ENCODE data around the gene SPATA25. TPM values are rescaled to one million over a fixed set of nuclear protein-coding genes. Genes with fewer than 3 reads are reported as not detected.

The SPATA25 gene
- total and polyA plus RNA-seq, 5 experiments from 2014 or later = 0.24 to 4.8 (median 2.3) TPM; not detected in 1

DNA sequence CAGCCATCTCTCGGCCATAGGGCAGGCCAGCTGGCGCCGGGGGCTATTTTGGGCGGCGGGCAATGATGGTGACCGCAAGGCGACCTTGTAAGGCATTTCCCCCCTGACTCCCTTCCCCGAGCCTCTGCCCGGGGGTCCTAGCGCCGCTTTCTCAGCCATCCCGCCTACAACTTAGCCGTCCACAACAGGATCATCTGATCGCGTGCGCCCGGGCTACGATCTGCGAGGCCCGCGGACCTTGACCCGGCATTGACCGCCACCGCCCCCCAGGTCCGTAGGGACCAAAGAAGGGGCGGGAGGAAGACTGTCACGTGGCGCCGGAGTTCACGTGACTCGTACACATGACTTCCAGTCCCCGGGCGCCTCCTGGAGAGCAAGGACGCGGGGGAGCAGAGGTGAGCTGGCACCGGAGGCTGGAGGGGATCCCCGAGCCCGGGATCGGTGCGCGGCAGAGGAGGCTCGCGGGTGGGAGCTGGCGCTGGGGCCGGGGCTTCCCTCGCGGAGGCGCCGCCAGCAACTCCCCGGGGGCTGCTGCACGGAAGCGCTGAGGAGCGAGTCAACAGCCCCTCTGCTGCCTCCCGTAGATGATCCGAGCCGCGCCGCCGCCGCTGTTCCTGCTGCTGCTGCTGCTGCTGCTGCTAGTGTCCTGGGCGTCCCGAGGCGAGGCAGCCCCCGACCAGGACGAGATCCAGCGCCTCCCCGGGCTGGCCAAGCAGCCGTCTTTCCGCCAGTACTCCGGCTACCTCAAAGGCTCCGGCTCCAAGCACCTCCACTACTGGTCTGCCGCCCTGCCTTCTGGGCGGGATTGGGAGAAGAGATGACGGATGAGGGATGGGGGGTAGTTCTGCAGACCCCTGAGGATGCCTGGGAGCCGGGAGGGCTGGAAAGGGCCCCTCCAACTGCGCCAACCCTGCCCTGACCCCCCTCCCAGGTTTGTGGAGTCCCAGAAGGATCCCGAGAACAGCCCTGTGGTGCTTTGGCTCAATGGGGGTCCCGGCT, 3.9 kb upstream of the SPATA25 start, which contains the start of the genes CTSA and NEURL2:
CTSA (plus strand) TSS at position 351 of the 999 bp plus-strand sequence; CDS start at position 585, 234 bp downstream.
NEURL2 (minus strand) TSS at position 224 of the 999 bp plus-strand sequence; CDS start at position 7, 217 bp downstream.
- POLR2A ChIA-PET = interaction anchor here (0.6 to 7.4 kb wide), 12 partner anchors 8 to 527 kb away, joined by 3 to 120 read pairs (median 6); partner anchors contain the start of genes ACOT8, PCIF1, SNX21 and ZNF335
- H3K27ac Mint-ChIP-seq = peak within 1 kb of the TSS; percentile 88 to 96 (median 94)
- peak within 1 kb of the TSS; percentile 92 to 96 (median 94) for H3K4me3 Mint-ChIP-seq
- peak; percentile 72 to 92 (median 82) for DNase-seq
- ATAC-seq = peak; percentile 80 to 86
- no peaks in the 10 kb centered on the region for H3K9me3 Mint-ChIP-seq
- H3K4me1 Mint-ChIP-seq = peaks cover 15 to 50% (median 43%) of the 10 kb centered on the region in 4 donors
- peaks cover 0 to 22% (median 2%) of the 10 kb centered on the region in 3 donors for H3K36me3 Mint-ChIP-seq
- H3K27me3 Mint-ChIP-seq = no peaks in the 10 kb centered on the region

DNA sequence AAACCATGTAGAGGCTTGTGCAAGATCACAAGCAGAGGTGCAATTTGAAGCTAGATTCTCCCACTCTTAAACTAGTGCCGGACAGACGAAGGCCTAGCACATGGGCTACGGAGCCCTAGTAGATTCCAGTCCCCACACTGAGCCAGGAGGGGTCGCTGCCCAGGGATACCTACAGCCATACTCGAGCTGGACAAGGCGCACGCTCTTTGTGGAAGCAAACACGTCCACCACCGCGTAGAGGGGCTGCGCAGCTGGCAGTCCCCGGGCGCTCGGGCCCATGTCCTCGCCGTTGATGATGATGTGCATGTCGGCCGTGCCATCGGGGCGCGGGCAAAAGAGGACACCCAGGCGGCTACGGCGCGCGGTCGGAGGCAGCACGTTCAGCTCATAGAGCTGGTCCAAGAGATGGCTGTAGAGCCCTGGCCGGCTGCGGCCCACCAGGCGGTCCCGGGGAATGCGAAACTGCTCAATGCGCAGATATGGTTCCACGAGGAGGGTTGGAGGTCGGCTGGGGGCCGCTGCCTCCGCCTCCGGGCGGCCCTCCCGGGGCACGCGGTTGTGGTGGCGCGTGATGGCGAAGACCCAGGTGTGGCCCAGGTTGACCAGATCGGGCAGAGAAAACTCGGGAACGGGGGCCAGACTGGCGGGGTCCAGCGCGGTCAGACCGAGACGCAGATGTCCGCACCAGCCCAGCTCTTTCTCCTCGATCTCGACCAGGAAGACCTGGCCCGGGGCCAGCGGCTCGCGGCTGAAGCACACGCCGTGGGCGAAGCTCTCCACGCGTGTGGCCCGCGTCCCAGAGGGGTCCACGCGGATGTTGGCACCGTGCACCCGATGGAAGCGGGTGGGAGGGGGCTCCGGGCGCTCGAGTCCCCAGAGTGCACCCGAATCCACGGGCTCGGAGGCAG, 2.9 kb upstream of the SPATA25 start:
- H3K27me3 Mint-ChIP-seq = no peaks in the 10 kb centered on the region

DNA sequence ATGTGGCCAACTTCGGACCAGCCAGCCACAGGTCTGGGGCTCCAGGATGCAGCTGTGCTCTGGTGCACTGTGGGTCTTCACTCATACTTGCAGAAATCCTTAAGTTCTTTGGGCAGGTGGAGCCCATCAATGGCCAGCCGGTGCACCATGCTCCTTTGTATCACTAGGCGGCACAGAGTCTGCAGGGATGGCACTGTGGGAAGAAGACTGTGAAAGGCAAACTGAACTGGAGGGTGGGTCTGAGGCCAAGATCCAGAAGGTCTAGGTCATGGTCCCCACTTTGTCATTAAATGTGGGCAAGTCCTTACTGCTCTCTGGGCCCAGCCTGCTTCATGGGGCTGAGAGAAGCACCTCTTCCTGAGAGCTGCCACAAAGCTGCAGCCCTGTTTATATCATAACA, 1.3 kb upstream of the SPATA25 start:
- Mint-ChIP-seq H3K4me3 (peak overlapping the region in 2 of 10 donors; percentile 37 to 60), H3K27ac (peak overlapping the region in 5 of 10 donors; percentile 5 to 80 (median 60))
- POLR2A ChIA-PET = interaction anchor here (1.2 to 7.4 kb wide), 4 partner anchors 12 to 47 kb away, joined by 3 to 120 read pairs (median 20); partner anchors contain the start of genes ACOT8, PCIF1 and ZSWIM3

More for the DNA sequence above, 2.9 kb upstream of the SPATA25 start:
- POLR2A ChIA-PET = interaction anchor here (0.5 to 7.4 kb wide), 19 partner anchors 9 to 526 kb away, joined by 3 to 120 read pairs (median 5); partner anchors contain the start of genes ACOT8, PCIF1, SNX21 and ZNF335
- Mint-ChIP-seq H3K4me1 (peaks cover 16 to 50% (median 45%) of the 10 kb centered on the region in 4 donors), H3K4me3 (peak overlapping the region; percentile 92 to 96 (median 94)), H3K27ac (peak overlapping the region; percentile 84 to 96 (median 90)), H3K36me3 (peaks cover 0 to 21% (median 2%) of the 10 kb centered on the region in 3 donors), H3K9me3 (no peaks in the 10 kb centered on the region)
- peak; percentile 21 to 78 (median 43) for DNase-seq
- peak; percentile 54 to 56 for ATAC-seq

DNA sequence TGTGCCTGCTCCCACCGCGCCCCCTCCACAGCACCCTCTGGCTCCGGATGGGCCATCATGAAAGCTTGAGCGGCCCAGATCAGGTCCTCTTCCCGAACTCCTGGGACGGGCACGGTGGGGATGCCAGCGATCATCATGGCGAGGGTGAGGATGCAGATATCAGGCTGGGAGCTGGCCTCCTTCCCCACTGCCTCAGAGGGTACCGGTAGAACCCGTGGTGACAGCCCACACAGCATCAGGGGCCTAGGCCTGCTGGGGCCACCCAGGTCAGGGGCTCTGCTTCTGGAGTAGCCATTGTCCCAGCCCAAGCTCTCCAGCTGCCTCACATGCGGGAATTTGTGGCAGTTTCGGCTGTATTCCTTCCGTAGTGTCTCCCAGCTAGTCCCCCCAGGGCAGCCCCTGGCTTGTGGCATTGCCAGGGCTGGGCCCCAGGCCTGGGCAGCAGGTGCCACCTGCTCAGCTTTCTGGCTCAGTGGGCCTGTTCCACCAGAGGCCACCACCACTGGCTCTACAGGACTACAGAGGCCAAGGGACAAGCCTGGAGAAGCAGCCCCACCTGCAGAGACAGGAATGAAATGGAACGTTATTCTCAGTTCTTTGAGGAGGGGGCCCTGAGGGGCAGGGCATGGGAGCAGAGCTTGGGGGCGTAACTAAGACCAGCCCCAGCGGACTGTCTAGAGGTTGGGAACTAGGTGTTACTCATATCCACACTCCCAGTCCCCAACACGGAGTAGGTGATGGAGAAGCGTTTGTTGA, 654 bp downstream of the SPATA25 start:
- no peak for DNase-seq
- H3K27ac Mint-ChIP-seq = peak overlapping the region in 3 of 10 donors; percentile 13 to 41 (median 38)
- no peak for ATAC-seq
- peaks cover 16 to 56% (median 51%) of the 10 kb centered on the region in 4 donors for H3K4me1 Mint-ChIP-seq
- H3K27me3 Mint-ChIP-seq = no peaks in the 10 kb centered on the region
- peaks cover 0 to 30% (median 0%) of the 10 kb centered on the region in 3 donors for H3K36me3 Mint-ChIP-seq
- POLR2A ChIA-PET = interaction anchor here (0.9 to 1.2 kb wide), 1 partner anchor 48 kb away, joined by 3 to 4 read pairs; no protein-coding TSS in a partner anchor
- no peaks in the 10 kb centered on the region for H3K9me3 Mint-ChIP-seq
- H3K4me3 Mint-ChIP-seq = no peak overlapping the region

More for the DNA sequence above, 1.3 kb upstream of the SPATA25 start:
- DNase-seq = no peak
- Mint-ChIP-seq H3K9me3 (no peaks in the 10 kb centered on the region), H3K4me1 (peaks cover 22 to 52% (median 49%) of the 10 kb centered on the region in 4 donors), H3K36me3 (peaks cover 0 to 20% (median 2%) of the 10 kb centered on the region in 3 donors), H3K27me3 (no peaks in the 10 kb centered on the region)
- ATAC-seq = no peak

DNA sequence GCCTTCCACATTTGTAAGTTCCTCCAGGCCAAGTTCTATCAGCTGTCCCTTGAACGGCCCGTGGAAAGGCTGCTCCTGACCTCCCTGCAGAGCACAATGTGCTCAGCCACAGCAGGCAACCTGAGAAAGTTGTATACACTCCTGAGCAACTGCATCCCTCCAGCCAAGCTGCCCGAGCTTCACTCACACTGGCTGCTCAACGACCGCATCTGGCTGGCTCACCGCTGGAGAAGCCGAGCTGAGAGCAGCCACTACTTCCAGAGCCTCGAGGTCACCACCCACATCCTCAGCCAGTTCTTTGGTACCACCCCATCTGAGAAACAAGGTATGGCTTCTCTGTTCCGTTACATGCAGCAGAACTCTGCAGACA, 4.3 kb downstream of the SPATA25 start:
- H3K4me3 Mint-ChIP-seq = peak overlapping the region in 9 of 10 donors; percentile 12 to 78 (median 38)
- H3K27ac Mint-ChIP-seq = peak overlapping the region in 7 of 10 donors; percentile 40 to 90 (median 70)
- H3K36me3 Mint-ChIP-seq = peaks cover 0 to 29% (median 0%) of the 10 kb centered on the region in 3 donors
- POLR2A ChIA-PET = interaction anchor here (1.1 to 5.0 kb wide), 3 partner anchors 10 to 51 kb away, joined by 3 to 56 read pairs (median 34); partner anchors contain the start of genes ACOT8, PCIF1 and ZSWIM3
- ATAC-seq (no peak), DNase-seq (no peak)
- no peaks in the 10 kb centered on the region for H3K9me3 Mint-ChIP-seq
- H3K27me3 Mint-ChIP-seq = no peaks in the 10 kb centered on the region
- peaks cover 22 to 49% (median 46%) of the 10 kb centered on the region in 4 donors for H3K4me1 Mint-ChIP-seq

DNA sequence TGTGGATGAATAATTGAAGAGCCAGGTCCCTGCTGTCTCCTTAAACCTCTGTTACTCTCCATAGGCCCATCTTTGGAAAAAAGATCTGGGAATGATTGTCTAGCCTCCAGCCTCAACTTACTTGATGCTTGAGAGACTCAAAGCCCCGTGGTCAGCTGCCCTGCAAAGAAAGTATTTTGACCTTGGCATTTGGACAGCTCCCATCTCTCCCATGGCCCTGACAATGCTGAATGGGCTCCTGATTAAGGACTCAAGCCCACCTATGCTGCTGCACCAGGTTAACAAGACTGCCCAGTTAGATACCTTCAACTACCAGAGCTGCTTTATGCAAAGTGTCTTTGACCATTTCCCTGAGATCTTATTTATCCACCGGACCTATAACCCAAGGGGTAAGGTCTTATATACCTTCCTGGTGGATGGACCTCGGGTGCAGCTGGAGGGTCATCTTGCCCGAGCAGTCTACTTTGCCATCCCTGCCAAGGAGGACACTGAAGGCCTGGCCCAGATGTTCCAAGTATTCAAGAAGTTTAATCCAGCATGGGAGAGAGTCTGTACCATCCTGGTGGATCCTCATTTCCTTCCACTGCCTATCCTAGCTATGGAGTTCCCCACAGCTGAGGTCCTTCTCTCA, 4.8 kb downstream of the SPATA25 start:
- Mint-ChIP-seq H3K9me3 (no peaks in the 10 kb centered on the region), H3K4me1 (peaks cover 22 to 48% (median 44%) of the 10 kb centered on the region in 4 donors), H3K4me3 (peak overlapping the region; percentile 26 to 91 (median 77)), H3K27me3 (no peaks in the 10 kb centered on the region), H3K36me3 (peaks cover 0 to 29% (median 0%) of the 10 kb centered on the region in 3 donors), H3K27ac (peak overlapping the region; percentile 20 to 90 (median 76))
- POLR2A ChIA-PET = interaction anchor here (1.1 to 5.0 kb wide), 9 partner anchors 8 to 90 kb away, joined by 3 to 56 read pairs (median 8); partner anchors contain the start of genes ACOT8, CTSA, NEURL2 and PCIF1
- DNase-seq (no peak), ATAC-seq (no peak)

DNA sequence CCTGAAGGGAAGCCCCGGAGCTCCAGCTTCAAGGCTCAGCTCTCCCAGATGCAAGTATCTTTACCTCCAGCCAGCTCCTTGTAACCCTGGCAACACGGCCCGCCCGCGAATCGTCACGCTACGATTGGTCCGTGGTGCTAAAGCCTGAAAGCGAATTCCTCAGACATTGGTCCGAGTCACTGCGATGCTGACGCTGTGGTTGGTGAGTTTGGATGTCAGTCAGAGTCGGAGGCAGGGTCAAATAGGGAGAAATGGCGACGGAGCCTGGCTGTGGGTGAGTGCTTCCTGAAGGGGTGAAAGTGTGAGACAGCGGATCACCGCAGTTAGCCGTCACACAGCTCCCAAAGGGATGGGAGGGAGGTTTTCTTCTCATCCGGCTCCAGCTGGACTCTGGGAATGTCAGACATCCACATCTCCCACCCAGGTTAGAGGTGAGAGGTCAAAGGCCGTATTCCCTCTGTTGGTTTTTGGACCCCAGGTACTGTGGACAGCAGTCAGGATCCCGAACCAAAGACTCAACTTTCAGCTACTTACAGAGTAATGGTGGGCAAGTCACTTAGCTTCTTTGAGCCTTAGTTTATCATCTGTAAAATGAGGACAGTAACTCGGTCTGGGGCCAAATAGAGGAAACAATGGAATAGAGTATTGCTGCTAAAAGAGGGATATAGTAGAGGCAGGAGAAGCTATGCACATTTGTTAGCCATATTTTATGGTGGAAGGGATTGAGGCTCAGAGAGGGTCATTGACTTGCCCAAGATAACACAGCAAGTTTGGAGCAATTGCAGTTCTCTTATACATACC, 6.2 kb downstream of the SPATA25 start, which contains the start of gene ZSWIM1:
ZSWIM1 (plus strand) TSS at position 240 of the 801 bp plus-strand sequence. CDS start 1,366 bp downstream, outside the sequence.
- Mint-ChIP-seq H3K9me3 (no peaks in the 10 kb centered on the region), H3K27ac (peak within 1 kb of the TSS; percentile 86 to 98 (median 96)), H3K4me3 (peak within 1 kb of the TSS; percentile 87 to 96 (median 91)), H3K36me3 (peaks cover 0 to 31% (median 0%) of the 10 kb centered on the region in 3 donors), H3K27me3 (no peaks in the 10 kb centered on the region), H3K4me1 (peaks cover 20 to 45% (median 39%) of the 10 kb centered on the region in 4 donors)
- DNase-seq (peak; percentile 91 to 99 (median 98)), ATAC-seq (peak; percentile 99 to 100)
- POLR2A ChIA-PET = interaction anchor here (0.7 to 5.0 kb wide), 14 partner anchors 10 to 91 kb away, joined by 3 to 56 read pairs (median 5); partner anchors contain the start of genes ACOT8, CTSA, DNTTIP1 and NEURL2

DNA sequence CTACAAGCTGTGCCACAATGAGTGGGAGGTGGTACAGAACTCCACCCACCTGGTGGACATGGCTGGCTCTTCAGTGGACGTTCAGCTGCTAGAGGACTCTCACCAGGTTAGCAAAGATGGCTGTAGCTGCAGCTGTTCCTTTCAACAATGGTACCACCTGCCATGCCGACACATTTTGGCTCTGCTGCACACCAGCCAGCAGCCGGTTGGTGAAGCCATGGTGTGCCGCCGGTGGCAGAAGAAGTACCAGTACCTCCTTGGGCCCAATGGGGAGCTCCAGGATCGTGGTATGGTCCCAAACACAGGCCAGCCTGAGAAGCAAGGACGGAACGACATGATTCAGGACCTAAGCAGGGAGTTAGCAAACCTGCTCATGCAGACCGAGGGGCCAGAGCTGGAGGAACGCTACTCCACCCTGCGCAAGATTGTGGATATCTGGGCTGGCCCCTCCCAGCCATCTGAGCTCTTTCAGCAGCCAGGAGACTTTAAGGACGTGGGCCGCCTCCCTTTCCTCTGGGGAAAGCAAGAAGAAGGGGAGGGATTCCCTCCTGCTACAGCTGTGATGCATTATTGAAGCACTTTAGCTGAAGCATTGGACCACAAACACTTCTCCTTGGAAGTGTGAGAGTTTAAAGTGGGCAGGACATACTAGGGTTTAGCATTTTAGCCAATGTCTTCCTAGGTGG, 9.2 kb downstream of the SPATA25 start:
- no peak overlapping the region for H3K27ac Mint-ChIP-seq
- no peaks in the 10 kb centered on the region for H3K9me3 Mint-ChIP-seq
- no peak overlapping the region for H3K4me3 Mint-ChIP-seq
- H3K36me3 Mint-ChIP-seq = peaks cover 0 to 12% (median 0%) of the 10 kb centered on the region in 3 donors
- peaks cover 13 to 27% (median 25%) of the 10 kb centered on the region in 4 donors for H3K4me1 Mint-ChIP-seq
- no peak for DNase-seq
- no peaks in the 10 kb centered on the region for H3K27me3 Mint-ChIP-seq
- no peak for ATAC-seq
- POLR2A ChIA-PET = interaction anchor here (0.9 to 1.5 kb wide), 2 partner anchors 30 to 57 kb away, joined by 3 to 5 read pairs; partner anchors contain the start of gene PCIF1

DNA sequence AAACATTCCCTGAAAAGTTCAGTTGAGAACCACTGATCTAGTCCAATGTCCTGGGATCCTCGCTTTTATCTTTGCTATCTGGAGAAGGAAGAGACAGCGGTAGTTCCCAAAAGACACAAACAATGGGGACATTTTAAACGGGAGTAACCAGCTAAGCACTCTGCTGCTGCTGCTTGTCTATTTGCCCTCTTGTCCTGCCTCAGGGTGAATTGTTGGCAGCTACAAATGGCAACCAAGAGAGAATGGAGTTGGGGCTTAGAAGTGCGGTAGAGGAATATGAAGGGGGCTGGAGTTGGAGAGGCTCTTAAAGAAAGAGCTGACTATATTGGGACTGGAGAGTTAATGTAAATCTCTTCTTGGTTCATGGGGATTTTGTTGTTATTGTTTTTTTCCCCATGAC, 12.8 kb downstream of the SPATA25 start:
- POLR2A ChIA-PET = interaction anchor here (0.5 kb wide), 1 partner anchor 13 kb away, joined by 4 read pairs; no protein-coding TSS in a partner anchor
- DNase-seq (no peak), ATAC-seq (no peak)
- Mint-ChIP-seq H3K4me1 (peaks cover 0 to 1% (median 0%) of the 10 kb centered on the region in 4 donors), H3K4me3 (no peak overlapping the region), H3K27me3 (no peaks in the 10 kb centered on the region), H3K27ac (no peak overlapping the region), H3K9me3 (no peaks in the 10 kb centered on the region), H3K36me3 (peaks cover 0 to 10% (median 4%) of the 10 kb centered on the region in 3 donors)
